ENCODE measurements around the gene ARSA. TPM values are rescaled to one million over a fixed set of nuclear protein-coding genes. Genes with fewer than 3 reads are reported as not detected.
"Not testable (repeated sequence)": the region's sequence is repeated elsewhere in the genome, so short reads cannot be mapped to it uniquely, and the experiment has no call there.

ARSA gene
- total RNA-seq: 22.2 TPM
- long read RNA-seq, transcript ARSA-201 (8 exons, 2,050 nt): major isoform, 16 of 36 reads
- long read RNA-seq, partial matches to known transcripts: 10 of 36 reads
- long read RNA-seq, other reads (novel, unspliced or antisense): 7 of 36 reads

GRCh38 chr22:50627642-50628542, at the start of gene ARSA:
Gene ARSA, minus strand, starts transcription at chr22:50628152. Its CDS starts 373 bp downstream, at chr22:50627779.
- ATAC-seq (peak; percentile 93), DNase-seq (peak; percentile 92)
- intact Hi-C loops (cut with micrococcal nuclease): no loop called here

- intact Hi-C loops (cut with micrococcal nuclease): no loop called here
- ATAC-seq (no peak), DNase-seq (no peak)
Measured at GRCh38 chr22:50676661-50677492, 48.9 kb upstream of the ARSA start.

- ATAC-seq (no peak), DNase-seq (no peak)
- intact Hi-C loops (cut with micrococcal nuclease): no loop called here
Measured at GRCh38 chr22:50676180-50676636, 48.3 kb upstream of the ARSA start.

GRCh38 chr22:50675553-50676179, 47.7 kb upstream of the ARSA start:
- no peak for DNase-seq
- no peak for ATAC-seq
- intact Hi-C loops (cut with micrococcal nuclease): no loop called here

GRCh38 chr22:50674606-50675552, 46.9 kb upstream of the ARSA start:
- DNase-seq (no peak), ATAC-seq (no peak)
- intact Hi-C loops (cut with micrococcal nuclease): no loop called here

- DNase-seq: no peak
- intact Hi-C loops (cut with micrococcal nuclease): no loop called here
- no peak for ATAC-seq
Measured at GRCh38 chr22:50674130-50674500, 46.2 kb upstream of the ARSA start.

- DNase-seq (no peak), ATAC-seq (no peak)
- intact Hi-C loops (cut with micrococcal nuclease): no loop called here
Measured at GRCh38 chr22:50673231-50674129, 45.5 kb upstream of the ARSA start.

- DNase-seq (peak; percentile 77), ATAC-seq (peak; percentile 76)
- intact Hi-C loops (cut with micrococcal nuclease): no loop called here
Measured at GRCh38 chr22:50672471-50673230, 44.7 kb upstream of the ARSA start, which contains the start of gene SHANK3. Gene SHANK3, plus strand, starts transcription at chr22:50672823.

- intact Hi-C loops (cut with micrococcal nuclease): no loop called here
- ATAC-seq (peak; percentile 2), DNase-seq (no peak)
Measured at GRCh38 chr22:50672041-50672440, 44.1 kb upstream of the ARSA start.

- intact Hi-C loops (cut with micrococcal nuclease): no loop called here
- peak; percentile 38 for ATAC-seq
- DNase-seq: no peak
Measured at GRCh38 chr22:50671641-50672040, 43.7 kb upstream of the ARSA start.

GRCh38 chr22:50670914-50671538, 43.1 kb upstream of the ARSA start:
- intact Hi-C loops (cut with micrococcal nuclease): no loop called here
- DNase-seq (no peak), ATAC-seq (no peak)

- intact Hi-C loops (cut with micrococcal nuclease): no loop called here
- DNase-seq (no peak), ATAC-seq (no peak)
Measured at GRCh38 chr22:50670513-50670912, 42.6 kb upstream of the ARSA start.

GRCh38 chr22:50665738-50666137, 37.8 kb upstream of the ARSA start:
- ATAC-seq (no peak), DNase-seq (no peak)
- intact Hi-C loops (cut with micrococcal nuclease): no loop called here

- intact Hi-C loops (cut with micrococcal nuclease): no loop called here
- ATAC-seq (no peak), DNase-seq (no peak)
Measured at GRCh38 chr22:50665212-50665611, 37.3 kb upstream of the ARSA start.

- no peak for ATAC-seq
- intact Hi-C loops (cut with micrococcal nuclease): no loop called here
Measured at GRCh38 chr22:50660306-50660705, 32.4 kb upstream of the ARSA start.

GRCh38 chr22:50659711-50660110, 31.8 kb upstream of the ARSA start:
- intact Hi-C loops (cut with micrococcal nuclease); DNase-seq; ATAC-seq: not testable (repeated sequence)

More at GRCh38 chr22:50660306-50660705, 32.4 kb upstream of the ARSA start:
- no peak for DNase-seq
